A673 (cell line): ENCODE data around the gene AREG.

Experiments used
- CTCF ChIP-seq: fragments of 300-800, 200-600 bp; sonication (generic); conservative IDR thresholded peaks from 2 replicates; pipeline ENCODE4 v1.5.1; 2017; ENCODE audit warnings: low read depth, mild to moderate bottlenecking, antibody characterized with exemption, low read length, moderate library complexity, mixed read lengths
- EZH2 ChIP-seq: fragments of 200-600 bp; sonication (generic); IDR thresholded peaks from 2 replicates; pipeline ENCODE4 v1.6.1; 2017; ENCODE audit warnings: borderline replicate concordance, low read depth, mild to moderate bottlenecking, mixed read lengths, antibody characterized with exemption, low read length; ENCODE audit not compliant: poor library complexity, severe bottlenecking

DNA sequence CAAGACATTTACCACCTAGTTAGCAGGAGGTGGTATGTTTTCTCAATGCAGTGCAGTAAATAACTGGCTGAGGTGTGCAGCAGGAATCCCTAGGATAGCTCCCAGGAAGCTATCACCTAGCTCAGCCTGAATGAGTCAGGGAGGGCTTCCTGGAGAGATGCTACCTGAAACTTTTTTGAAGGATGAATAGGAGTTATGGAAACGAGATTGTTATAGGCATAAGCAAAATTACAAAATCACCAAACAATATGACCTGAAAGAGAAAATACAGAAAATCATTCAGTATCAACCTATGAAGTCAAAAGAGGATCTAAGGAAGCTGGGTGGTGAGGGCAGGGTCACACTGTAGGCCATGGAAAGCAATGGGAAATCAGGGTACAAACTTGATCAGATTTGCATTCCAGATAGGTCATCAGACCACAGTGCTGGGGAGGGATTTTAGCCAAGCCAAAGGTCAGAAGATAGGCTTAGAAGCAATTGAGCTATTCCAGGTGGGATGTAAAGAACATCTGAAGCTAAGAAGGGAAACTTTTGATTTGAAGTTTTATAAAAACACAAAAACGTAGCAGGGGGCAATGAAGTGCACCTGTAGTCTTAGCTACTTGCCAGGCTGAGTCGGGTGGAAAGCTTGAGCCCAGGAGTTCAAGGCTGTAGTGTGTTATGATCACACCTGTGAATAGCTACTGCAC, 11.3 kb downstream of the AREG start:
- no peak for TF ChIP-seq CTCF
- TF ChIP-seq EZH2, result no peak
